HCT116 (cell line): ENCODE results near the gene RAB5IF. TPM values are rescaled to one million over a fixed set of nuclear protein-coding genes. Genes with fewer than 3 reads are reported as not detected.

Experiments used
- ATAC-seq: fragments of 200-7000 bp; cut with Tn5 transposase; 2 replicates; pipeline ENCODE4 v1.9.1; 2020; ENCODE audit warnings: mild to moderate bottlenecking, moderate library complexity
- BruUV-seq: library from RNA; stranded (reverse); fragments of 400-500 nt; replicated peaks from 2 replicates; lab custom pipeline; 2021; lab: Mats Ljungman, UMichigan
- CTCF ChIA-PET: fragments of 300-600 bp; sonication (Branson Sonifier 250); formaldehyde crosslinking; loops from one replicate; lab custom pipeline; 2021; ENCODE audit warnings: antibody characterized with exemption; lab: Charles Lee
- POLR2A ChIA-PET: fragments of 300-600, 350-600 bp; sonication (Branson Sonifier 250); formaldehyde crosslinking; loops from one replicate; lab custom pipeline; 2021; ENCODE audit warnings: antibody characterized with exemption; lab: Charles Lee
- RAD21 ChIA-PET, 2 experiments: fragments of 300-600 bp; sonication (Branson Sonifier 250); formaldehyde crosslinking; loops; one replicate each; lab custom pipeline; 2023; ENCODE audit warnings: low total read pairs in 2 of 2; ENCODE audit not compliant: uncharacterized antibody in 2 of 2, unreplicated experiment in 2 of 2, low non-redundant PET in 1 of 2; lab: Charles Lee
- DNase-seq: peaks from one replicate; pipeline ENCODE4 v3.0.0-alpha.2; 2010; ENCODE audit warnings: low read depth, low spot score
- H2AFZ ChIP-seq: fragments of 200-600 bp; shearing (Covaris generic), sonication (generic); 2 replicates; pipeline ENCODE4 v1.6.1; 2017; ENCODE audit warnings: low read depth, mixed run types, mixed read lengths, antibody characterized with exemption, low read length; ENCODE audit not compliant: poor library complexity, severe bottlenecking
- H3K27ac ChIP-seq: 2 replicates; pipeline ENCODE4 v1.5.1; 2012; ENCODE audit warnings: low read depth, low read length
- H3K27me3 ChIP-seq: fragments of 200-600 bp; sonication (generic); 2 replicates; pipeline ENCODE4 v1.6.1; 2016; ENCODE audit warnings: mixed run types, low read length, mixed read lengths; ENCODE audit not compliant: insufficient read depth
- H3K36me3 ChIP-seq, 2 experiments: fragments of 200-500 bp in 1 of 2; fragments of 200-600 bp in 1 of 2; sonication (Bioruptor generic) in 1 of 2; sonication (generic) in 1 of 2; 2 replicates each; pipeline versions ENCODE4 v1.5.1 to v1.6.1; 2014 to 2016; ENCODE audit warnings: low read length in 2 of 2, inconsistent platforms in 1 of 2, mixed read lengths in 1 of 2, mixed run types in 1 of 2; ENCODE audit not compliant: insufficient read depth in 2 of 2, control insufficient read depth in 1 of 2
- H3K4me1 ChIP-seq, 2 experiments: fragments of 200-600 bp in 1 of 2; sonication (generic) in 1 of 2; 2 replicates each; pipeline versions ENCODE4 v1.5.1 to v1.6.1; 2012 to 2017; ENCODE audit warnings: low read length in 2 of 2, inconsistent platforms in 1 of 2, mild to moderate bottlenecking in 1 of 2, mixed read lengths in 1 of 2, mixed run types in 1 of 2, moderate library complexity in 1 of 2; ENCODE audit not compliant: insufficient read depth in 2 of 2, control insufficient read depth in 1 of 2
- H3K4me2 ChIP-seq: fragments of 200-600 bp; sonication (generic); 2 replicates; pipeline ENCODE4 v1.6.1; 2017; ENCODE audit warnings: mixed run types, low read length, mixed read lengths
- H3K4me3 ChIP-seq, 2 experiments: fragments of 200-600 bp in 1 of 2; sonication (generic) in 1 of 2; replicated peaks in 1 of 2; 2 replicates each; pipeline ENCODE4 v1.5.1; 2011 to 2016; ENCODE audit warnings: low read length in 2 of 2, control low read depth in 1 of 2, low read depth in 1 of 2, mild to moderate bottlenecking in 1 of 2, mixed read lengths in 1 of 2, mixed run types in 1 of 2
- H3K79me2 ChIP-seq: fragments of 200-600 bp; sonication (generic); 2 replicates; pipeline ENCODE4 v1.6.1; 2017; ENCODE audit warnings: mild to moderate bottlenecking, mixed run types, low read length, moderate library complexity, mixed read lengths; ENCODE audit not compliant: insufficient read depth
- H3K9ac ChIP-seq: fragments of 200-600 bp; sonication (generic); 2 replicates; pipeline ENCODE4 v1.6.1; 2016; ENCODE audit warnings: low read length, mixed read lengths
- H3K9me2 ChIP-seq: fragments of 200-600 bp; sonication (generic), shearing (Covaris generic); 2 replicates; pipeline ENCODE4 v1.6.1; 2017; ENCODE audit warnings: mixed run types, mild to moderate bottlenecking, moderate library complexity; ENCODE audit not compliant: insufficient read depth
- H3K9me3 ChIP-seq, 2 experiments: fragments of 200-500 bp in 1 of 2; fragments of 200-600 bp in 1 of 2; sonication (Bioruptor generic) in 1 of 2; sonication (generic) in 1 of 2; 2 replicates each; pipeline ENCODE4 v1.6.1; 2014 to 2017; ENCODE audit warnings: low read length in 2 of 2, mixed read lengths in 2 of 2, inconsistent platforms in 1 of 2, low read depth in 1 of 2, mild to moderate bottlenecking in 1 of 2, mixed run types in 1 of 2, moderate library complexity in 1 of 2; ENCODE audit not compliant: control insufficient read depth in 1 of 2, insufficient read depth in 1 of 2
- H4K20me1 ChIP-seq: fragments of 200-600 bp; sonication (generic), shearing (Covaris generic); 2 replicates; pipeline ENCODE4 v1.6.1; 2017; ENCODE audit warnings: mixed run types, mild to moderate bottlenecking, moderate library complexity; ENCODE audit not compliant: insufficient read depth
- ATF3 ChIP-seq: IDR thresholded peaks from 2 replicates; pipeline ENCODE4 v1.6.1; 2012
- CBX3 ChIP-seq: IDR thresholded peaks from 2 replicates; pipeline ENCODE4 v1.6.1; 2012; ENCODE audit warnings: low read depth
- CEBPB ChIP-seq: IDR thresholded peaks from 2 replicates; pipeline ENCODE4 v1.6.1; 2012; ENCODE audit warnings: low read depth
- CTCF ChIP-seq, 3 experiments: fragments of 200-600 bp in 1 of 3; sonication (generic) in 1 of 3; IDR thresholded peaks in 2 of 3; conservative IDR thresholded peaks in 1 of 3; 2 replicates each; pipeline ENCODE4 v1.5.1; 2012 to 2017; ENCODE audit warnings: low read depth in 2 of 3, low read length in 2 of 3, antibody characterized with exemption in 1 of 3, borderline replicate concordance in 1 of 3, control low read depth in 1 of 3, mild to moderate bottlenecking in 1 of 3, mixed read lengths in 1 of 3, mixed run types in 1 of 3, moderate library complexity in 1 of 3; ENCODE audit not compliant: insufficient read depth in 1 of 3
- ELF1 ChIP-seq: IDR thresholded peaks from 2 replicates; pipeline ENCODE4 v1.6.1; 2012; ENCODE audit warnings: low read depth, borderline replicate concordance
- EZH2 ChIP-seq: fragments of 200-600 bp; sonication (generic); IDR thresholded peaks from 2 replicates; pipeline ENCODE4 v1.6.1; 2017; ENCODE audit warnings: antibody characterized with exemption, mixed run types
- EZH2phosphoT487 ChIP-seq: fragments of 200-600 bp; IDR thresholded peaks from 2 replicates; pipeline ENCODE4 v1.6.1; 2018; ENCODE audit warnings: antibody characterized with exemption, borderline replicate concordance
- JUND ChIP-seq: IDR thresholded peaks from 2 replicates; pipeline ENCODE4 v1.6.1; 2012
- MAX ChIP-seq: IDR thresholded peaks from 2 replicates; pipeline ENCODE4 v1.6.1; 2012
- RAD21 ChIP-seq: IDR thresholded peaks from 2 replicates; pipeline ENCODE4 v1.6.1; 2012; ENCODE audit warnings: low read depth, mild to moderate bottlenecking
- REST ChIP-seq: IDR thresholded peaks from 2 replicates; pipeline ENCODE4 v1.6.1; 2012; ENCODE audit warnings: low read depth
- SP1 ChIP-seq: IDR thresholded peaks from 2 replicates; pipeline ENCODE4 v1.6.1; 2012; ENCODE audit warnings: low read depth
- ZFX ChIP-seq: fragments of 450-650 bp; IDR thresholded peaks from 2 replicates; pipeline ENCODE4 v1.6.1; 2017
- intact Hi-C: fragments of 100-400 bp; cut with micrococcal nuclease; formaldehyde crosslinking; loops from 2 replicates; pipeline ENCODE4 v1.10.0; 2022
- total RNA-seq: library from RNA; stranded (reverse); gene quantifications from one replicate; pipeline ENCODE4 v1.2.1, GENCODE V29; 2021; ENCODE audit not compliant: unreplicated experiment

Gene RAB5IF
- total RNA-seq, 1 experiment from 2014 or later: 82.9 TPM

GRCh38 chr20:36578356-36579041 lies 27.1 kb upstream of the RAB5IF start:
- BruUV-seq: no TSS peak
- H4K20me1 ChIP-seq: no peaks in the 10 kb centered on the region

GRCh38 chr20:36579996-36580545 lies 25.5 kb upstream of the RAB5IF start:
- Histone ChIP-seq H3K9me2 (no peaks in the 10 kb centered on the region), H4K20me1 (no peaks in the 10 kb centered on the region), H2AFZ (no peak overlapping the region), H3K9ac (no peak overlapping the region), H3K79me2 (peaks cover 14% of the 10 kb centered on the region), H3K36me3 (peaks cover 4 to 9% of the 10 kb centered on the region in 2 experiments), H3K27ac (no peak overlapping the region), H3K27me3 (no peaks in the 10 kb centered on the region), H3K4me1 (peaks cover 15 to 17% of the 10 kb centered on the region in 2 experiments), H3K4me2 (no peak overlapping the region), H3K4me3 (no peak overlapping the region), H3K9me3 (no peaks in the 10 kb centered on the region)
- intact Hi-C loops: no loop called here
- ChIA-PET RAD21 (no interaction called here), POLR2A (no interaction called here), CTCF (no interaction called here)
- BruUV-seq: no TSS peak
- DNase-seq (no peak), ATAC-seq (no peak)
- no peak for TF ChIP-seq CTCF (IDR thresholded peaks at IDR 0.05 in 2 of 3, conservative IDR thresholded peaks at IDR 0.05 in 1 of 3; ENCODE audit: borderline replicate concordance in 1 of 3, insufficient read depth in 1 of 3, low read depth in 2 of 3, low read length in 2 of 3)
- TF ChIP-seq ELF1: no peak
- TF ChIP-seq CEBPB: no peak
- TF ChIP-seq CBX3: no peak
- no peak for TF ChIP-seq REST
- no peak for TF ChIP-seq ATF3
- TF ChIP-seq SP1: no peak
- no peak for TF ChIP-seq EZH2phosphoT487
- TF ChIP-seq ZFX: no peak
- no peak for TF ChIP-seq MAX

More at GRCh38 chr20:36578356-36579041, 27.1 kb upstream of the RAB5IF start:
- no peak for DNase-seq
- H3K27ac ChIP-seq: no peak overlapping the region
- intact Hi-C loops: no loop called here
- TF ChIP-seq ZFX (no peak), MAX (no peak), RAD21 (no peak), EZH2 (no peak), JUND (no peak)
- no peak overlapping the region for H2AFZ ChIP-seq
- H3K9me3 ChIP-seq: no peaks in the 10 kb centered on the region
- peaks cover 15 to 21% of the 10 kb centered on the region in 2 experiments for H3K4me1 ChIP-seq
- no peaks in the 10 kb centered on the region for H3K9me2 ChIP-seq
- peaks cover 4 to 9% of the 10 kb centered on the region in 2 experiments for H3K36me3 ChIP-seq
- H3K4me2 ChIP-seq: no peak overlapping the region
- peaks cover 16% of the 10 kb centered on the region for H3K79me2 ChIP-seq
- H3K9ac ChIP-seq: no peak overlapping the region
- no peak overlapping the region for H3K4me3 ChIP-seq
- CTCF ChIA-PET: interaction anchor here (0.6 to 1.4 kb wide), 2 partner anchors 27 to 31 kb away, joined by 3 to 5 read pairs; partner anchors contain the start of gene RAB5IF
- no peak for ATAC-seq
- RAD21 ChIA-PET: no interaction called here
- H3K27me3 ChIP-seq: no peaks in the 10 kb centered on the region
- POLR2A ChIA-PET: no interaction called here
